Stimulated activated naive CD8-positive, alpha-beta T cell treated with anti-CD3 and anti-CD28 coated beads, Interleukin-15, Interleukin-2, amounts not matched to agents 100 U/mL and 50 U/mL, for 24 hours (primary cell): ENCODE data around the gene TMEM163.

Experiments used
- ATAC-seq: fragments of 150-1000 bp; cut with Tn5 transposase; one replicate; pipeline ENCODE4 v1.10.0; 2021
- DNase-seq: peaks from one replicate; pipeline ENCODE4 v3.0.0; 2021

TMEM163 gene

GRCh38 chr2:134722728-134723127, 3.9 kb upstream of the TMEM163 start:
- ATAC-seq, result no peak
- DNase-seq, result no peak

- ATAC-seq, result no peak
Observed at GRCh38 chr2:134721596-134721995, 2.8 kb upstream of the TMEM163 start.

GRCh38 chr2:134718023-134718816, 580 bp downstream of the TMEM163 start:
- DNase-seq, result peak; percentile 14
- no peak for ATAC-seq

More at GRCh38 chr2:134721596-134721995, 2.8 kb upstream of the TMEM163 start:
- no peak for DNase-seq

GRCh38 chr2:134717286-134718022, 1.3 kb downstream of the TMEM163 start:
- DNase-seq, result no peak
- no peak for ATAC-seq

GRCh38 chr2:134716721-134717243, 2.0 kb downstream of the TMEM163 start:
- no peak for ATAC-seq
- DNase-seq, result no peak

GRCh38 chr2:134715932-134716643, 2.7 kb downstream of the TMEM163 start:
- DNase-seq (no peak), ATAC-seq (no peak)

- no peak for DNase-seq
- ATAC-seq, result peak; percentile 80
Observed at GRCh38 chr2:134714228-134714627, 4.6 kb downstream of the TMEM163 start.

GRCh38 chr2:134713606-134714005, 5.2 kb downstream of the TMEM163 start:
- ATAC-seq, result no peak
- DNase-seq, result no peak

GRCh38 chr2:134713176-134713575, 5.6 kb downstream of the TMEM163 start:
- DNase-seq (no peak), ATAC-seq (no peak)

- no peak for DNase-seq
- no peak for ATAC-seq
Observed at GRCh38 chr2:134712736-134713135, 6.1 kb downstream of the TMEM163 start.

- ATAC-seq (no peak), DNase-seq (no peak)
Observed at GRCh38 chr2:134712299-134712698, 6.5 kb downstream of the TMEM163 start.

- ATAC-seq, result no peak
- DNase-seq, result no peak
Observed at GRCh38 chr2:134711692-134712091, 7.1 kb downstream of the TMEM163 start.

- no peak for ATAC-seq
- DNase-seq, result no peak
Observed at GRCh38 chr2:134707330-134707676, 11.5 kb downstream of the TMEM163 start.

GRCh38 chr2:134706587-134707329, 12.0 kb downstream of the TMEM163 start:
- DNase-seq (no peak), ATAC-seq (peak; percentile 40)

- ATAC-seq (no peak), DNase-seq (no peak)
Observed at GRCh38 chr2:134705861-134706586, 12.8 kb downstream of the TMEM163 start.

- ATAC-seq (no peak), DNase-seq (no peak)
Observed at GRCh38 chr2:134704173-134704572, 14.6 kb downstream of the TMEM163 start.

- ATAC-seq (no peak), DNase-seq (no peak)
Observed at GRCh38 chr2:134703426-134703825, 15.4 kb downstream of the TMEM163 start.

- no peak for ATAC-seq
Observed at GRCh38 chr2:134700730-134701129, 18.1 kb downstream of the TMEM163 start.

GRCh38 chr2:134694411-134694810, 24.4 kb downstream of the TMEM163 start:
- DNase-seq (no peak), ATAC-seq (no peak)

More at GRCh38 chr2:134700730-134701129, 18.1 kb downstream of the TMEM163 start:
- DNase-seq, result no peak

- ATAC-seq, result no peak
- DNase-seq, result no peak
Observed at GRCh38 chr2:134693359-134694330, 25.2 kb downstream of the TMEM163 start.
